ENCODE data around the gene CREBBP. TPM values are rescaled to one million over a fixed set of nuclear protein-coding genes. Genes with fewer than 3 reads are reported as not detected.

Gene CREBBP
- total and polyA plus RNA-seq, 2 donors (not counting 1 experiment from before 2014, with no cell fraction given): 6.1 to 22.6 TPM

GRCh38 chr16:3780570-3780969 lies 99.9 kb downstream of the CREBBP start:
- Histone ChIP-seq H3K9me3 (ENCODE audit: control insufficient read depth, insufficient read depth, low read depth, low read length) (no peaks in the 10 kb centered on the region), H3K27me3 (ENCODE audit: control insufficient read depth, insufficient read depth, low read length) (no peaks in the 10 kb centered on the region), H2AFZ (ENCODE audit: low read length) (no peak overlapping the region), H4K20me1 (ENCODE audit: control insufficient read depth, extremely low read depth, insufficient read depth, low read length) (no peaks in the 10 kb centered on the region), H3K4me3 (replicated peaks in 1 of 4; ENCODE audit: control extremely low read depth in 1 of 4, insufficient read depth in 1 of 4, low read depth in 3 of 4, low read length in 4 of 4) (no peak overlapping the region), H3K4me1 (ENCODE audit: control insufficient read depth, extremely low read depth, insufficient read depth, low read length) (no peaks in the 10 kb centered on the region), H3K4me2 (ENCODE audit: extremely low read depth, insufficient read depth, low read length) (no peak overlapping the region), H3K36me3 (ENCODE audit: control insufficient read depth, insufficient read depth, low read length) (peaks cover 10% of the 10 kb centered on the region), H3K79me2 (ENCODE audit: control insufficient read depth, insufficient read depth, low read length) (peaks cover 8% of the 10 kb centered on the region), H3K9ac (ENCODE audit: insufficient read depth, low read length) (no peak overlapping the region), H3K27ac (ENCODE audit: insufficient read depth, low read length) (no peak overlapping the region)
- TF ChIP-seq CTCF (conservative IDR thresholded peaks at IDR 0.05 in 1 of 2, IDR thresholded peaks at IDR 0.05 in 1 of 2; ENCODE audit: low read depth in 1 of 2, low read length in 2 of 2) (no peak), EZH2 (IDR thresholded peaks at IDR 0.05; ENCODE audit: low read length, missing control alignments) (no peak)
- peak; percentile 12 to 41 for DNase-seq (ENCODE audit: low read depth in 2 of 2)

DNA sequence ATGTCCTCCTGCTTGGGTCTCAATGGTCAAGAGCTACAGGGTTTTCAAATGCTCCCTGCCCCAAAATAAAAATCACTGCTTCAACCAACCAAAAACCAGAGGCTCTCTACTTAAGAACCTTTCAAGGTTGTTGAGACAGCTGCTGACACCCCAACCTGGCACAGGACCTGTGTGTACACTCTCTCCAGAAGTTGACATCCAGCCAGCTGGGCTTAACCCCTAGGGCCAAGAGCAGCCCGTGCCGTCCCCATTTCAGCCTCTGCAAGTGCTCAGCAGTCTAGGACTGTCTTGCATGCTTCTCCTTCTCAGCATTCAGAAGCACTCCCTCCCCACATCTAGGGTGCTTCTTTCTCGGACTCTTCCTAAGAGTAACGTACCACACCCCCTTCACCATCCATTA lies 104.2 kb downstream of the CREBBP start:
- Histone ChIP-seq H3K4me2 (ENCODE audit: extremely low read depth, insufficient read depth, low read length) (no peak overlapping the region), H3K4me3 (replicated peaks in 1 of 4; ENCODE audit: control extremely low read depth in 1 of 4, insufficient read depth in 1 of 4, low read depth in 3 of 4, low read length in 4 of 4) (no peak overlapping the region), H3K9me3 (ENCODE audit: control insufficient read depth, insufficient read depth, low read depth, low read length) (no peaks in the 10 kb centered on the region), H3K27me3 (ENCODE audit: control insufficient read depth, insufficient read depth, low read length) (no peaks in the 10 kb centered on the region), H2AFZ (ENCODE audit: low read length) (no peak overlapping the region), H3K79me2 (ENCODE audit: control insufficient read depth, insufficient read depth, low read length) (no peaks in the 10 kb centered on the region), H3K9ac (ENCODE audit: insufficient read depth, low read length) (no peak overlapping the region), H3K36me3 (ENCODE audit: control insufficient read depth, insufficient read depth, low read length) (peaks cover 13% of the 10 kb centered on the region), H3K27ac (ENCODE audit: insufficient read depth, low read length) (no peak overlapping the region), H3K4me1 (ENCODE audit: control insufficient read depth, extremely low read depth, insufficient read depth, low read length) (peaks cover 13% of the 10 kb centered on the region), H4K20me1 (ENCODE audit: control insufficient read depth, extremely low read depth, insufficient read depth, low read length) (no peaks in the 10 kb centered on the region)
- no peak for TF ChIP-seq EZH2 (IDR thresholded peaks at IDR 0.05; ENCODE audit: low read length, missing control alignments)
- no peak for DNase-seq (ENCODE audit: low read depth in 2 of 2)

DNA sequence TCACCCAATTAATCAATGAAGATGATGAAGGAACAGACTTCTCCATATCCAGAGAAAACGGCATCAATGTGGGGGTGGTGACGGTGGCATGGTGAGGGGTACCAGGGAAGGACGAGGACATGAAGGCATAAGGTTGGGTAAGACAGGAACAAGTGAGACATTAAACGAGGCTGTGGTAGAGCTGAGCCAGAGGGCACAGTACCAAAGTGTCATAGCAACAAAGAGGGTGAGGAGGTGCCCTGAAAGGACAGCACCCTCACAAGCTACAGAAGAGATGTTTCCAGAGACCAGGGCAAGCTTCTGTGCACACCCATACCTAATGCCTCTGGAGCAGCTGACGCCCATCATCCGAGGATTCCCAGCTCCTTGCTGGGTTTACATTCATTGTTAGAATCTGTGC lies 105.7 kb downstream of the CREBBP start:
- no peak overlapping the region for H3K9ac ChIP-seq (ENCODE audit: insufficient read depth, low read length)
- no peak overlapping the region for H3K4me3 ChIP-seq (replicated peaks in 1 of 4; ENCODE audit: control extremely low read depth in 1 of 4, insufficient read depth in 1 of 4, low read depth in 3 of 4, low read length in 4 of 4)
- H3K27me3 ChIP-seq (ENCODE audit: control insufficient read depth, insufficient read depth, low read length): no peaks in the 10 kb centered on the region
- DNase-seq (ENCODE audit: low read depth in 2 of 2): no peak
- H2AFZ ChIP-seq (ENCODE audit: low read length): no peak overlapping the region
- H3K79me2 ChIP-seq (ENCODE audit: control insufficient read depth, insufficient read depth, low read length): peaks cover 2% of the 10 kb centered on the region
- no peaks in the 10 kb centered on the region for H4K20me1 ChIP-seq (ENCODE audit: control insufficient read depth, extremely low read depth, insufficient read depth, low read length)
- peaks cover 13% of the 10 kb centered on the region for H3K4me1 ChIP-seq (ENCODE audit: control insufficient read depth, extremely low read depth, insufficient read depth, low read length)
- no peaks in the 10 kb centered on the region for H3K9me3 ChIP-seq (ENCODE audit: control insufficient read depth, insufficient read depth, low read depth, low read length)
- peaks cover 14% of the 10 kb centered on the region for H3K36me3 ChIP-seq (ENCODE audit: control insufficient read depth, insufficient read depth, low read length)
- TF ChIP-seq CTCF (conservative IDR thresholded peaks at IDR 0.05 in 1 of 2, IDR thresholded peaks at IDR 0.05 in 1 of 2; ENCODE audit: low read depth in 1 of 2, low read length in 2 of 2) (no peak), EZH2 (IDR thresholded peaks at IDR 0.05; ENCODE audit: low read length, missing control alignments) (no peak)
- H3K4me2 ChIP-seq (ENCODE audit: extremely low read depth, insufficient read depth, low read length): no peak overlapping the region
- H3K27ac ChIP-seq (ENCODE audit: insufficient read depth, low read length): no peak overlapping the region
